Mesodermal cell (in vitro differentiated cells): Measurements from ENCODE around the gene ZC3H12A. TPM values are rescaled to one million over a fixed set of nuclear protein-coding genes. Genes with fewer than 3 reads are reported as not detected.

Experiments
- H3K27ac ChIP-seq: 2 replicates; pipeline ENCODE4 v1.7.0; 2013; ENCODE audit warnings: mild to moderate bottlenecking, low read depth, low read length, moderate library complexity; ENCODE audit not compliant: severe bottlenecking
- H3K36me3 ChIP-seq: 2 replicates; pipeline ENCODE4 v1.7.1; 2013; ENCODE audit warnings: mild to moderate bottlenecking, low read length, moderate library complexity; ENCODE audit not compliant: control insufficient read depth, insufficient read depth
- H3K4me1 ChIP-seq: one replicate; pipeline ENCODE4 v1.7.1; 2013; ENCODE audit warnings: mild to moderate bottlenecking, low read length; ENCODE audit not compliant: insufficient read depth, control insufficient read depth, poor library complexity, severe bottlenecking
- H3K4me3 ChIP-seq: 2 replicates; pipeline ENCODE4 v1.7.0; 2013; ENCODE audit warnings: low read length, control low read depth, mild to moderate bottlenecking; ENCODE audit not compliant: insufficient read depth, poor library complexity, severe bottlenecking; ENCODE audit errors: extremely low read depth
- H3K9me3 ChIP-seq: 2 replicates; pipeline ENCODE4 v1.7.1; 2013; ENCODE audit warnings: mild to moderate bottlenecking, low read length, moderate library complexity; ENCODE audit not compliant: control insufficient read depth
- WGBS, 2 experiments: methylation state at CpG; one replicate each; pipeline ENCODE4 v1.1.5; 2013; ENCODE audit warnings: missing lambda C conversion rate in 2 of 2; ENCODE audit not compliant: insufficient coverage in 2 of 2; 5-methylcytosine and 5-hydroxymethylcytosine counted together
- polyA plus RNA-seq, 2 experiments: library from polyadenylated mRNA; stranded (reverse); fragments of 50-300 nt; gene quantifications; one replicate each; pipeline ENCODE4 v1.2.3, GENCODE V29; 2013

The ZC3H12A gene
- polyA plus RNA-seq (2013, experiment 1 of 2) = 7.3 TPM
- 5.1 TPM for polyA plus RNA-seq (2013, experiment 2 of 2)

- H3K27ac ChIP-seq = no peak within 1 kb of the TSS
- H3K36me3 ChIP-seq = peaks cover 18% of the 10 kb centered on the region
- no peaks in the 10 kb centered on the region for H3K9me3 ChIP-seq
- H3K4me1 ChIP-seq = peaks cover 72% of the 10 kb centered on the region
- H3K4me3 ChIP-seq = peak within 1 kb of the TSS; percentile 77
- 2% methylated on average over 43 to 52 of the region's 78 CpGs for WGBS, 2 experiments
Measured at GRCh38 chr1:37474046-37474696, at the start of gene ZC3H12A. Gene ZC3H12A, plus strand, starts transcription at chr1:37474580. Its CDS starts 917 bp downstream, at chr1:37475497.

- no peaks in the 10 kb centered on the region for H3K36me3 ChIP-seq
- H3K4me1 ChIP-seq = no peaks in the 10 kb centered on the region
- no peak overlapping the region for H3K27ac ChIP-seq
- 71 to 91% methylated on average over 3 to 5 of the region's 5 CpGs for WGBS, 2 experiments
- no peaks in the 10 kb centered on the region for H3K9me3 ChIP-seq
- no peak overlapping the region for H3K4me3 ChIP-seq
Measured at GRCh38 chr1:37425221-37425620, 49.2 kb upstream of the ZC3H12A start.

- 79 to 88% methylated on average over 2 to 4 of the region's 6 CpGs for WGBS, 2 experiments
- no peaks in the 10 kb centered on the region for H3K36me3 ChIP-seq
- H3K9me3 ChIP-seq = no peaks in the 10 kb centered on the region
- H3K27ac ChIP-seq = no peak overlapping the region
- no peak overlapping the region for H3K4me3 ChIP-seq
- H3K4me1 ChIP-seq = no peaks in the 10 kb centered on the region
Measured at GRCh38 chr1:37429029-37429428, 45.4 kb upstream of the ZC3H12A start.

DNA sequence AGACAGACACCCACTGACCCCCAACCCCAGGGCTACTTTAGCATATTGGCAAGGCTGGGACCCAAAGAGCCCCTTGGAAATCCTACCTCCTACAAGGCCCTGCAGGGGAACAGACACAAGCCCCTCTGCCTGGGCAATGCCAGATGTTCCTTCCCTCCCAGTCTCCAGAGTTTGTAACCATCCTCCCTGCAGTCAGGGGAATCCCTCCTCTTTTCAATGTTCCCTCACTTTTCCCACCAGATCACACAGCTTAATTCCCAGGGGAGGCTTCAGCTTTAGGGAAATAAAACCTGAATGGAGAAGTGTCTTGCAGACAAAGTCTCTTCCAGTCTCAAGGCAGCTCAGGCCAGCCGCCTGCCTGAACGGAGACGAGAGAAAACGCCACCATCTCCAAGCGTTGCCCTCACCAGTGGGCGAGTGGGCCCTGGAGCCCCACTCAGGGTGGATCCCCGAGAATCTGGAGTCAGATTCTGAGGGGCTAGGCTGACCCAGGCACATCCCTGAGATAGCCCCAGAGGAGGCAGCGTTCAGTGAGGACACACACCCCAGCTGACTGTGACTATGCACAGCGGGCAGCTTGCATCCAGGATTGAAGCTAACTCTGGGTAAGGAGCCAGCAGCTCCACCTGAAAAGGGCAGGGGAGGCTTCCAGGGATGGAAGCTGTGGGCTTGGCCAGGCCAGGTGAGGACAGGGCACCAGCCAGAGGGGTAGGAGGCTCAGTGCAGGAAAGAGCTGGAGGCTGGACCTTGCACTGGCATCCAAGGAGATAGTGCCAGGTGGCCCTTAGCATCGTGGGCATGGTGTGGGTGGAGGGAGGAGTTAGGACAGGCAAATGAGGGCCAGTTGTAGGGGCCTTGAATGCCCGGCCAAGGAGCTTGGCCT lies 44.0 kb upstream of the ZC3H12A start:
- Histone ChIP-seq H3K4me1 (no peaks in the 10 kb centered on the region), H3K4me3 (no peak overlapping the region), H3K9me3 (no peaks in the 10 kb centered on the region), H3K36me3 (no peaks in the 10 kb centered on the region), H3K27ac (no peak overlapping the region)
- WGBS, 2 experiments = 76 to 84% methylated on average over 11 of the region's 11 CpGs

DNA sequence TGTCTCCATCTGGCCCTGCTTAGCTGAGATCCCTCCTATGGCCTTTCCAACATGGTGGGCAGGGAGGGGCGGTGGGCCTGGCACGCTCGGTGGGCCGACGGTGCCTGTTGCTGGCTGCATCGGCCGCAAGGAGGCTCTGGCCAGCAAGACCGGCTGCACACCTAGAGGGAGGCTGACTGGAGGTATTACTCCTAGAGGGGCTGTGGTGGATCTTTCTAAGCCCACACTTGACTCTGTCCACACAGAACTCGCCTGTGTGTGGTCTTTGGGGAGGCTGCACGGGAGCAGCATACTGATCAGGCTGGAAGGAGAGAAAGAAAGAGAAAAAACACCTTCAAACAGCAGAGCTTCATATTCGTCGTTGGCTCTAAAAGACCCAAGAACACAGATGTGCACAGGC lies 41.7 kb upstream of the ZC3H12A start:
- no peaks in the 10 kb centered on the region for H3K9me3 ChIP-seq

GRCh38 chr1:37433171-37433570 lies 41.2 kb upstream of the ZC3H12A start:
- Histone ChIP-seq H3K9me3 (no peaks in the 10 kb centered on the region), H3K4me1 (no peaks in the 10 kb centered on the region), H3K36me3 (no peaks in the 10 kb centered on the region), H3K27ac (no peak overlapping the region), H3K4me3 (no peak overlapping the region)
- 84 to 93% methylated on average over 9 to 11 of the region's 12 CpGs for WGBS, 2 experiments

More for the DNA sequence above, 41.7 kb upstream of the ZC3H12A start:
- Histone ChIP-seq H3K36me3 (no peaks in the 10 kb centered on the region), H3K4me3 (no peak overlapping the region), H3K4me1 (no peaks in the 10 kb centered on the region), H3K27ac (no peak overlapping the region)
- 96 to 100% methylated on average over 3 to 6 of the region's 12 CpGs for WGBS, 2 experiments

- 15 to 47% methylated on average over 7 to 10 of the region's 16 CpGs for WGBS, 2 experiments
- no peak overlapping the region for H3K27ac ChIP-seq
- H3K4me3 ChIP-seq = no peak overlapping the region
- H3K36me3 ChIP-seq = no peaks in the 10 kb centered on the region
- H3K4me1 ChIP-seq = no peaks in the 10 kb centered on the region
- no peaks in the 10 kb centered on the region for H3K9me3 ChIP-seq
Measured at GRCh38 chr1:37434292-37435225, 39.8 kb upstream of the ZC3H12A start.

GRCh38 chr1:37437087-37437486 lies 37.3 kb upstream of the ZC3H12A start:
- H3K4me1 ChIP-seq = no peaks in the 10 kb centered on the region
- 44 to 70% methylated on average over 1 to 2 of the region's 2 CpGs for WGBS, 2 experiments

GRCh38 chr1:37438037-37438868 lies 36.1 kb upstream of the ZC3H12A start:
- Histone ChIP-seq H3K9me3 (no peaks in the 10 kb centered on the region), H3K4me3 (no peak overlapping the region), H3K27ac (no peak overlapping the region), H3K4me1 (no peaks in the 10 kb centered on the region), H3K36me3 (no peaks in the 10 kb centered on the region)
- 80 to 82% methylated on average over 2 to 3 of the region's 6 CpGs for WGBS, 2 experiments

More at GRCh38 chr1:37437087-37437486, 37.3 kb upstream of the ZC3H12A start:
- Histone ChIP-seq H3K27ac (no peak overlapping the region), H3K4me3 (no peak overlapping the region), H3K36me3 (no peaks in the 10 kb centered on the region), H3K9me3 (no peaks in the 10 kb centered on the region)
